ENCODE data around the gene ABCC4.

Gene ABCC4

GRCh38 chr13:95226476-95226875, 74.8 kb downstream of the ABCC4 start:
- Histone ChIP-seq H3K27me3 (no peaks in the 10 kb centered on the region), H3K27ac (no peak overlapping the region), H3K4me1 (no peaks in the 10 kb centered on the region), H3K36me3 (no peaks in the 10 kb centered on the region), H3K4me3 (no peak overlapping the region), H3K9me3 (no peaks in the 10 kb centered on the region)
- no peak for DNase-seq
- no peak for TF ChIP-seq CTCF (IDR thresholded peaks at IDR 0.05)
- intact Hi-C loops (cut with DNase I; ENCODE audit: low total_unique reads), result no loop called here

DNA sequence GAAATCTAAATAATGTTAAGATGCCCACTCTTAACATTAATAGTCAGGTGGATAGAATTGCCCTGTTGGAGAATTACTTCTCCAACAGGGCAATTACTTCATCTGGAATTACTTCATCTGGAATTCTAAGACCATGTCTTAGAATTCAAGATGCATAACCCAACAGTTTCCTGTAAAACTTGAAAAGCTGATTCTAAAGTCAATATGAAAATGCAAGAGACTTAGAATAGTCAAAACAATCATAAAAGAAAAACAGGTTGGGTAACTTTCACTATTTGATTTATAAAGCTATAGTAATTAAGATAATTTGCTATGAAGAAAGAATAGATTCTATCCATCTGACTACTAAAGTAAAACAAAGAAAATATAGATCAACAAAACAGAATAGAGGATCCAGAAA, 75.2 kb downstream of the ABCC4 start:
- H3K4me1 ChIP-seq, result no peaks in the 10 kb centered on the region
- no peak for TF ChIP-seq CTCF (IDR thresholded peaks at IDR 0.05)
- DNase-seq, result no peak
- intact Hi-C loops (cut with DNase I; ENCODE audit: low total_unique reads), result no loop called here
- no peaks in the 10 kb centered on the region for H3K9me3 ChIP-seq
- no peak overlapping the region for H3K27ac ChIP-seq
- no peak overlapping the region for H3K4me3 ChIP-seq
- no peaks in the 10 kb centered on the region for H3K27me3 ChIP-seq
- H3K36me3 ChIP-seq, result no peaks in the 10 kb centered on the region

- DNase-seq, result no peak
- intact Hi-C loops (cut with DNase I; ENCODE audit: low total_unique reads), result no loop called here
- H3K4me1 ChIP-seq, result no peaks in the 10 kb centered on the region
- no peaks in the 10 kb centered on the region for H3K27me3 ChIP-seq
- no peak overlapping the region for H3K27ac ChIP-seq
- no peak overlapping the region for H3K4me3 ChIP-seq
- H3K36me3 ChIP-seq, result no peaks in the 10 kb centered on the region
- H3K9me3 ChIP-seq, result no peaks in the 10 kb centered on the region
- TF ChIP-seq CTCF (IDR thresholded peaks at IDR 0.05), result no peak
Observed at GRCh38 chr13:95224064-95224463, 77.2 kb downstream of the ABCC4 start.

GRCh38 chr13:95222733-95223018, 78.6 kb downstream of the ABCC4 start:
- no peaks in the 10 kb centered on the region for H3K36me3 ChIP-seq
- no peak overlapping the region for H3K4me3 ChIP-seq
- H3K27ac ChIP-seq, result no peak overlapping the region
- no peak for DNase-seq
- intact Hi-C loops (cut with DNase I; ENCODE audit: low total_unique reads), result no loop called here
- H3K4me1 ChIP-seq, result no peaks in the 10 kb centered on the region
- no peak for TF ChIP-seq CTCF (IDR thresholded peaks at IDR 0.05)
- H3K9me3 ChIP-seq, result no peaks in the 10 kb centered on the region
- no peaks in the 10 kb centered on the region for H3K27me3 ChIP-seq

- intact Hi-C loops (cut with DNase I; ENCODE audit: low total_unique reads), result no loop called here
- Histone ChIP-seq H3K4me1 (no peaks in the 10 kb centered on the region), H3K4me3 (no peak overlapping the region), H3K27me3 (no peaks in the 10 kb centered on the region), H3K9me3 (no peaks in the 10 kb centered on the region), H3K27ac (no peak overlapping the region), H3K36me3 (no peaks in the 10 kb centered on the region)
- no peak for TF ChIP-seq CTCF (IDR thresholded peaks at IDR 0.05)
- DNase-seq, result no peak
Observed at GRCh38 chr13:95221971-95222732, 79.1 kb downstream of the ABCC4 start.

DNA sequence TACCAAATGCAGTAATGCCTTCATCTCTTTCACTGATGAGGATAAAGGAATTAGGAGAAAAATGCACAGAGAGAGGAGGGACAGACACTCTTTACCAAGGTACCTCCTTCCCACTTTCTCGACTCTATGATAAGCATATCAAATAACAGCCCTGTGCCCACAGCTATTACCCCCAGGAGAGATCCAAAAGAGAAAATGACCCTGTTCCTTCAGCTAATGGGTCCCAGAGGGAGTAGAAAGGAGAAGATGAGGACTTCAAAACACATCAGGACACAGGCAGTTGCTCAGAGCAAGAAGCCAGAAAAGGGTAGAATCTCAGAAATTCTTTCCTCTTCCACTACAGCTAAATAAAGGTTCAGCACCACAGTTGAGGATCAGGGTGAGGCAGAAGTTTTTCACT, 80.6 kb downstream of the ABCC4 start:
- TF ChIP-seq CTCF (IDR thresholded peaks at IDR 0.05), result no peak

More for the DNA sequence above, 80.6 kb downstream of the ABCC4 start:
- Histone ChIP-seq H3K4me1 (no peaks in the 10 kb centered on the region), H3K36me3 (no peaks in the 10 kb centered on the region), H3K4me3 (no peak overlapping the region), H3K27ac (no peak overlapping the region), H3K27me3 (no peaks in the 10 kb centered on the region), H3K9me3 (no peaks in the 10 kb centered on the region)
- no peak for DNase-seq
- intact Hi-C loops (cut with DNase I; ENCODE audit: low total_unique reads), result no loop called here

Measured in tibial artery (tissue), 4 donors.